Activated effector memory CD4-positive, alpha-beta T cell treated with Interleukin-2 at 50 U/mL for 16 hours (primary cell): ENCODE results near the gene SLC6A6.
"Not testable (repeated sequence)": the region's sequence is repeated elsewhere in the genome, so short reads cannot be mapped to it uniquely, and the experiment has no call there.

Experiments
- DNase-seq: peaks from one replicate; pipeline ENCODE4 v3.0.0-alpha.2; 2020

The SLC6A6 gene

DNA sequence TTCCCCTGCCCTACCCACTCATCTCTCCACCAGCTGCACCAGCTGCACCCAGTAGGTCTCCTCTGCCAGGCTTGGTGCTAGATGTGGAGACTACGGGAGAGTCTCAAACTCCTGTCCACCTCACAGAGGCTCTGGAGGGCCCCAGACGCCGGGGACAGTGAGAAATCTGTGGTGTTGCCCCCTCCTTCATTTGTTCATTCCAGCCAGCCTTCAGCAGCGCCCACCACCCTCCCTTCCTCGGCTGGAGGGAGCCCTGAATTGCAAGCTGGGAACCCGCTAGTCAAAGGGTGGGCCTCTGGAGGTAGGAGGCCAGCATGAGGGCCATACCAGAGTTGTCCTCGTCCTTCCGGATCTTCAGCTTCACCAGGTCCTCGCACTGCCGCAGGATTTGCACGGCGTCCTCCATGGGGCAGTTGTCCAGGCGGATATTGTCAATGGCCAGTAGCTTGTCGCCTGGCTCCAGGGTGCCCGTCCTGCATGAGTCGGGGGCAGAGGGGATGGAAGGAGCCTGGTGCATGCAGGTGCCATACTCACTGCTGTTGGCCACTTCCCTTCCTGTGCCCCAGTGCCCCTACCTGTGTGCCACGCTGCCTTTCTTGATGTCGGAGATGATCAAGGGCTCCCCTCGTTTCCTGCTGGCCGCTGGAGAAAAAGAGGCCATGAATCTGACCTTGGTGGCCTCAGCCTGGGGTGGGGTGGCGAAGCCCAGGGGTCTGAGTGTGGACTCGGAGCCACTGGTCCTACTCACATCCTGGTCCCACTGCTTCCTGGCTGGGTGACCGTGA is 108.6 kb downstream of the SLC6A6 start:
- no peak for DNase-seq

DNA sequence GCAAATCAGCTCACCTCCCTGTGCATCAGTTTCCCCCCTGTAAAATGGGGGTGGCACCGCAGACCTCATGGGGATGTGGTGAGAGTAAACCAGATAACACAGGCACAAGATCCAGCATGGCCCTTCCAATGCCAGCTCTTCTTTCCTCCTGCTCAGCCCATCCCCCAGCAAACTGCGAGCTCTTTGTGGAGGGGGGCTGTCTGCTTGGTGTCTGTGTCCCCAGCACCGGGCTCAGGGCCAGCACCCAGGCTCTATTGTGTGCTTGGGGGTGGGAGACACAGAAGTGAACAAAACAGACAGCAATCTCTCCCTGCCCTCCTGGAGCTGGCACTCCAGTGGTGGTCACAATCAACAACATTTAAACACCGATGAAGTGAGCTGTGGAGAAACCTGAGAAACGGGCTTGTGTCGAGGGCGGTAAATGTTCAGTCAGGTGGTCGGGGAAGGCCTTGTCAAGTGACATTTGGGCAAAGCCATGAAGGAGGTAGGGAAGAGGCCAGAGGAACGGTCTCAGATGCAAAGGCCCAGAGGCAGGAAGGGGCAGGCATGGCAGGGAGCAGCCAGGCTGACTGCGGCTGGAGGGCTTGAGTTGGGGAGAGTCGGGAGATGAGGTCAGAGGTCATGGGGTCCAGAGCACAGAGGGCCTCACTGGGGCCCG is 109.3 kb downstream of the SLC6A6 start:
- DNase-seq = no peak

DNA sequence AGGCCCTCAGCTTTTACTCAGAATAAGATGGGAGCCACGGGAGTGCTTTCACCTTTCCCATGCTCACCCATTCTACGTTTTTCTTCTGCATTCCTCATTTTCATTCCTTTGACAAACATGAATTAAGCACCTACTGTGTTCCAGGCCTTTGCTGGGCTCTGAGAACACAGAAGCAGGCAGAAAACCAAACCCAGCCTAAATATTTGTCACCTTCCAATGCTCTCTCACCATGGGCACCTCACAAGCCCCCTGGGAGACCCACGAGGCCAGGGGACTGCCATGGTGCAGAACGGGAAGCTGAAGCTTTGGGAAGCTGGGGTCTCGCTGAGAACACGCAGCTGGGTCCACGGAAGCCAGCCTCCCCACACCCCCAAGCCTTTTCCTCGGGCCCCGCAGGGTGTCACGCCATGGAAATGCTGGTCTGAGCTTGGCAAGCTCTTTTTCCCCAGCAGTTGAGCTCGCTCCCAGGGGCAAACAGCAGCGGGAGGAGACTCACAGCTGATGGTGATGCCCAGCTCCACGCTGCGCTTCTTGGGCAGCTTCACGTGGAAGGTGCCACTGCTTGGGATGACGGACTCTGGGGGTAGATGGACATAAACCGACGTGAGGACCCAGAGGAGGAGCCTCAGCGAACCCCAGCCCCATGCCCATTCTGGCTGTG is 110.0 kb downstream of the SLC6A6 start:
- no peak for DNase-seq

DNA sequence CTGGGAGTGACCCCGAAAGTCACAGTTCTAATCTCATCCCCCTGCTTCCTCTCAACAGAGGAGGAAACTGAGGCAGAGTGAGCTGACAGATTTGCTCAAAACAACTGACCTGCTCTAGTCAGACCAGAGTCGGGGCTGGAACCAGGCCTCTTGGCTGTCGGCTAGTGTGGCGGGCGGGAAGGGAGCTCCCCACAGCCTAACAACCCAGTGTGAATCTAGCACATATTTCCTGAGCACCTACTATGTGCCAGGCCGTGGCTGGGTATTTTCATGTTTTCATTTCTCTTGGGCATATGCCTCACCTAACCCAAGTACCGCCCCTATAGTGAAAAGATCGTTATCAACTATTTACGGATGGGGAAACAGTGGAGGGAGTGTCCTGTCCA is 110.5 kb downstream of the SLC6A6 start:
- DNase-seq = no peak

DNA sequence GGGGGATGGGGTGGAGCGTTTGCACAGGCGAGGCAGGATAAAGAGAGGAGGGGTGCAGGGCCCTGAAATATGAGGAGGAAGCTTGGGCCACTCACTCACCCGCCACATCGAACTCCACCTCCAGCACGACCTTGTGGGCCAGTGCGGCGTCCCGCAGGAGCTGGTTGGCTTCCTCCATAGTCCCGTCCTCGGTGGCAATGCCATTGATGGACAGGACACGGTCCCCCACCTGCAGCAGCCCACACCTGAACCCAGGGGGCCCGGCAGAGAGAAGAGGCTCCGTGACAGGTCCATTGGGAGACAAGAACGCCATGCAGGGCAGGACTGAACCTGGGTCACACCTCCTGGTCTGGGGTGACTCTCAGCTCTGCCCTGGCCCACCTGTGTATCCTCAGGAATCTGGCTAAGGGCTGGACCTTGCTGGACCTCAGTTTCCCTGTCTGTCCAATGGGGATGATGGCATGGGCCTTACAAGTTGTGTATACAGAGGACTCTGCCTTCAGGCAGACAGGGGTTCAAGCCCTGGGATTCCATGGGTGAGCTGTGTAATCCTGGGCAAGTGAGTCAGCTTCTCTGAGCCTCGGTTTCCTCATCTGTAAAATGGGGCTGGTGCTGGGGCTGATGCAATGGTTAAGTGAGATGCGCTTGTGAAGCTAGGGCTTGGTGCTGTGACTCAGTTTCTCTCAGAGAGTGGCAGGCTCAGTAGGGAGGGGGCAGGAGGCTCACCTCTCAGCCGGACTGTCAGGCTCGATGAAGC is 111.3 kb downstream of the SLC6A6 start:
- DNase-seq = no peak

DNA sequence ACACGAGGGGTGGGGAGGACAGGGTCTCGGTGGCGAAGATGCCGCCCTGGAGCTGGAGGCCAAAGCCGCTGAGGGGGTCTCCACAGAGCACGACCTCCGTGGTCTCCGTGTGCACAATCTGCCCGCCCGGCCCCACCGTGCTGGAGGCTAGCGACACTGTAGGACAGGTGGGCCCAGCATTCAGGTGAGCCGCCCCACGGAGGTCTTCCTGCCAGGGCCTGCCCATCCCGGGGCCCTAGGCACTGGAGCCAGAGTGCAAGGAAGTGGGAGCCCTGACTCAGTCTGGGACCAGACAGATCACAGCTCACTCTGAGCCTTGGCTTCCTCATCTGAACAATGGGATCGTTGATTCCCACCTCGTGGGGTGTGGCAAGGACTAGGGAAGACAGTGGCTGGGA is 111.9 kb downstream of the SLC6A6 start:
- no peak for DNase-seq

DNA sequence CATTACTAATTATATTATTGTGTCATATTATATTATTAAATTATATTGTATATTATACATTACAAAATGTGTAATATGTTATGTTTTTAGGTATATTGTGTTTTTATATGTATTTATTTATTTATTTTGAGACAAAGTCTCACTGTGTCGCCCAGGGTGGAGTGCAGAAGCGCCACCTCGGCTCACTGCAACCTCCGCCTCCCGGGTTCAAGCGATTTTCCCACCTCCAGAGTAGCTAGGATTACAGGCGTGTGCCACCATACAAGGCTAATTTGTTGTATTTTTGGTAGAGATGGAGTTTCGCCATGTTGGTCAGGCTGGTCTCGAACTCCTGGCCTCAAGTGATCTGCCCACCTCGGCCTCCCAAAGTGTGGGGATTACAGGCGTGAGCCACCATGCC is 113.1 kb downstream of the SLC6A6 start:
- DNase-seq = not testable (repeated sequence)

DNA sequence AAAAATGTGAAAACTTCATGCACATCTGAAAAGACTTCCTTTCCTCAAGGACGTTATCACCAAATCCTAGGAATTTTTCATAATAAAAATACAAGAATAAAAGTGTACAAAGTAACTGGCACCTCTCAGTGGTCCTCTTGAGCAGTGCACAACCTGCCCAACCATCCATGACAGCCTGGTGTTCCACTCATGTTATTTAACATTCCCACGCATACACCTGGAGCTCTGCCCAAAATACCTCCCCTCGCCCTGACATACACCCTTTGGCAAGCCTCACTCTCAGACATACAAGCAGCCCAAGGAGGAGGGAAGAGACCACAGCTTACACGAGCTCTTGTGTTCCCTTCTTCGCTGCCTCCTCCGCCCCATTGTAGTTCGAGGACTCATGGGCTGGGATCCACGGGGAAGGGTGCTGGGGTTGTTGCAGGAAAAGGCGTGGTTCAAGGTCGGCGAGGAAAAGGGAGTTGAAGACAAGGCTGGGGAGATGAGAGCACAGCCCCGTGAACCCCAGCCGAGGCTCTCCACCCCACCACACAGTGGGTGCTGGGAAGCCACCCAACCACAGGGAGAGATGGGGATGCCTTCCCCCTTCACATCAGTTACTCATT is 114.4 kb downstream of the SLC6A6 start:
- no peak for DNase-seq

DNA sequence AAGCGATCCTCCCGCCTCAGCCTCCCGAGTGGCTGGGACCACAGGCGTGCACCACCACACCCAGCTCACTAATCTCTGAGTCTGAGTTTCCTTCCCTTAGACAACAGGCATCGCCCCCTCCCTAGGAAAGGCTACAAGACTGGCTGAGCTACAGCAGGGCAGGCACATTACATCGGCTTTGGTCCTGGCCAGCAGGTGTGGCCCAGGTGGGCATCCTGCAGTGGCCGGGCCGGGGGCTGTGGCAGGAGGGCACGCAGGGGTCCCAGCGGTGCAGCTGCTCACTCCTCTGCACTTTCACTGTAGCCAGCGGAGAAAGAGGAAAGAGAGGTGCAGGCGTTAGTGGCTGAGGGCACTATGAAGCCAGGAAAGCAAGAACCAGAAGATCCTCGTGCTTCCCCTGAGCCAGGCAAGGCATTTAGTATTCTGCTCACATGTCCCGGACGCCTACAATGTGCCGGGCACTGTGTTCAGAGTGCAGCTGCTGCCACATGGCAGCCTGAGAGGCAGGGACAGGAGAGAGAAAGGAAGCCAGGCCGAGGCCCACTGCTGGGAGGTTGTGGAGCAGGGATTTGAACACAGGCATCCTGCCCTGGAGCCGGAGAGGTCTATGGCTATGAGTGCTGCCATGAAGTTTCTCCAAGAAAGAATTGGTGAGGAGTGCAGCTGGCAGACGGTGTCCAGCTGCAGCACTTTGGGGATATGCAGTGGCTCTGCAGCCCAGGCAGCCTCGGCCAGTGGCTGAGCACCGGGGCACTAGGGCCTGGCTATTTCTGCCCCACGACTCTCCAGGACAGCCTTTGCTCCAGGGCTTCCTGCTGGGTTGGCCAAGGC is 115.4 kb downstream of the SLC6A6 start:
- DNase-seq = no peak

DNA sequence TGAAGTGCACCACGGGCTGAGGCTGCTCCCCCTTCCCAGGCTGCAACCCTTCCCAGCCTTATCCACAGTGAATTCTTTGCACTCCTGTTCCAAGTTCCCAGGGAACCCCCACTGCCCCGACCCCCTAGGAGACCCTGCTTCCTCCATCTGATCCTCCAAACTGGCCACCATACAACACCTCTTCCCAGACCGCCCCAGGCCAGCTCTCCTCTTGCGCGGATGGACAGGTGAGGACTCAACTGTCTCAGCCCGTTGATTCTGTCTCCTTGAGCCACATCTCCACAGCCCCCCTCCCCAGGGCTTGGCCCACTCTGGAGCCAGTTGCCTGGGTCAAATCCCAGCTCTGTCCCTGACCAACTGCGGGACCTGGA is 116.0 kb downstream of the SLC6A6 start:
- DNase-seq = no peak

DNA sequence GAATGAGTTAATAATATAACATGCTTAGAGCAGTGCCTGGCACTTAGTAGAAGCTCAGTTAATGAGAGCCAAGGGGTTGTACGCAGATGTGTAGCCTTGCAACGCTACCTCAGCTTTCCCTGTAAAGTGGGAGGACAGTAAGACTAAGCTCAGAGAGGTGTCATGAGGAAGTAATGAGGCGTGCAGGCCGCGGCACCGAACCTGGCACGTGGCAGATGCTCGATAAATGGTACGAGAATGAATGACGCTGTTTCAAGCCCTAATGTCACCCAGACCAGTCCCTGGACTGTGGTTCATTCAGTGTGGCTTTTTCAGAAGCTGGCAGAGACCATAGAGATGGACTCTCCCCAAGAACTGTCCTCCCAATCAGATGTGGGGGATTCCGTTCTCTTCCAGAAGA is 116.5 kb downstream of the SLC6A6 start:
- DNase-seq = no peak

DNA sequence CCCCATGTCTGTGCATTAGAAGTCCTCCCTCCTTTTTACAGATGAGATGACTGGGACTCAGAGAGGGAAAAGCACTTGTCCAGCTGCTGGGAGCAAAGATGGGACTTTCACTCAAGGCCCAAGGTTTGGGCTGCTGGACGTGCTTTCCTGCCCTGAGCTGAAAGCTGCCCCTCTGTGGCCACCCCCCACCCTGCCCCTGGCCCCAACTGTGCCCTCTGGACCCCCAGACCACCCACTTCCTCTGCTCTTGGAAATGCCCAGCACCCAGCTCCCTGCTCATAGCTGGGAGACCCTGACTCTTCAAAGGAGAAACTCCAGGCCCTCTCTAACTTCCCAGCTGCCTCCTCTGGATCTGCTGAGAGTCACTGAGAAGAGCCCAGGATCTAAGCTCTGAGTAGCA is 117.0 kb downstream of the SLC6A6 start:
- DNase-seq = no peak

DNA sequence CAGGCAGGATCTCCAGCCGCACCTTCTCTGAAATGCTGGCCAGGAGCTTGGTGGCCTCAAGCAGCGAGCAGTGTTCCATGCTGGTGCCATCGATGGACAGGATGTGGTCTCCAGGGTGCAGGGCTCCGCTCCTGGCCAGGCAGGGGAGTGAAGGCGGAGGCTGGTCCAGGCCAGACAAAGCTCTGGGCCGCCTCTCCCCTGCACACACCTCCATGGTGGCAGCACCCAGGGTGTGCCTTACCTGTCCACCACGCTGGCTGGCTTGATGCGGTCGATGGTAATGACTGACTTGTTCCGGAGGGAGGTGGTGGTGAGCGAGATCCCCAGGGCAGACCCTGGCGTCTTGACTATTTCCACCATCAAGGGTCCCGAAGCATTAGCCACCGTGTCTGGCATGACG is 117.7 kb downstream of the SLC6A6 start:
- DNase-seq = no peak

DNA sequence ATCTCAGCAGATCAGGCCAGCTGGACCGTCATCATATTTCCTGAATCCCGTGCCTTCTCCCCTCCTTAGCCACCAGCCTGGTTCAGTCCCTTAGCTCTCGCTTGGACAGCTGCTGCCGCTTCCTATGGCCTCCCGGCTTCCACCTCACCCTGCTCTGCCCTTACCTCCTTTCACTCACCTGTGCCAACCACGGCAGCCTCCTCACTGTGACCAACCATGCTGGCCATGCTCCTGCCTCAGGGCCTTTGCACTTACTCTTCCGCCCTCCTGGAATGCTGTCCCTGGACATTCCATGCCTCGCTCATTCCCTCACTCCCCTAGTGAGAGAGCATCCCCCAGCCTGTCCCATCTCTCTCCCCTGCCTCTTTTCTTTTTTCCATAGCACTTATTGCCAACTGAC is 118.6 kb downstream of the SLC6A6 start:
- no peak for DNase-seq

DNA sequence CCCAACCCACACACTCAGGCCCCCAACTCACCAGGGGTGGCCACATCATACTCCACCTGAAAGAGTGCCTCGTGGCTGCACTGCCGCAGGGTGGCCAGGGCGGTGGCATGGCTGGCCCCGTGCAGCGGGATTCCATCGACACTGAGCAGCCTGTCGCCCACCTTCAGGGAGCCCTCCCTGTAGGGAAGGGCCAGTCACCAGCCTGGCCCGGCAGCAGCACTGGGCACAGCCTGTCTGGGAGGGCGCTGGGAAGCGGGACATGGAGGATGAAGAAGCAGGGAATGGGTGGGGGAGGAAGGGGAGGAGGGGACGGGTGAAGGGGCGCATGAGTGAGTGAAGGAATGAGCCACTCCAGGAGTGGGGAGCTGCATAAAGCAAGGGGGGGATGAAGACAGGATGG is 119.2 kb downstream of the SLC6A6 start:
- DNase-seq = no peak

DNA sequence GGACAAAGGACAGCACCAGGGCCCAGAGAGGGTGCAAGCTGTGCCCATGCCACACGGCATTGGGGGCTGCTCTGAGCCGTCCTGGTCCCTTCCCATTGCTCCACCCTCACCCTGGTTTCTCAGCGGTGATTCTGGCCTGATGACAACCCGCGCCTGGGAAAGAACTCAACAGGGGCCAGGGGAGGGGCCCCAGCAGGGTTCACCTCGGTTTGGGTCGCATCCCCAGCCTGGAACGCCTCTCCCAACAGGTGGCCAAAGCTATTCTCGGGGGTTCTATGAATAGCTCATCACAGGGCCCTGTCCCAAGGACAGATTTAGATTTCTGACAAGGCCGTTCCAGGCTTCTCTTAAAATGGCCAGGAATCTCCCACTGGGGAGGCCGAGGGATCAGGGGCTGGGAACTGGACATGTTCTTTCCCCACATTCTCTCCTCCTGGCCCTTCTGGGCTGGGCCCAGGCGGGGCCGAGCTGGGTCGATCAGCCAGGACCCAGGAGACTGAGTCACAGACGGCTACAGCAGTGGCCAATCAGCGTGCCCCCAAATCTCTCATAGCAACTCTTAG is 119.8 kb downstream of the SLC6A6 start:
- no peak for DNase-seq

DNA sequence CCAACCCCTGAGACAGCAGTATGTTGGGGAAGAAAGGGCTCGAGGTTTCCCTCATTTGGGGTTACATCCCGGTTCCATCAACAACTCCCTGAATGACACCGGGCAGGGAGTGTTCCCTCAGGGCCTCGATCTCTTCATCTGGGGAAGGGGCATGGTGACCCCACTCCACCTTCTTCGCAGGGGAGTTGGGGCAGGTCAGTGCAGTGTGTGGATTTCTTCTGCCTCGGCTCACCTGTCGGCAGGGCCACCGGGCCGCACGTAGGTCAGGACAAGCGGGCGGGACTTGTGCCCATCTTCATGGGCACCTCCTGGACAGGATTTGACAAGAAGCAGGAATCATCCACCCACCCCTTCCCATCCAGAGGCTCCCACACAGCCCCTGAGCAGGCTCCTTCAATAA is 120.4 kb downstream of the SLC6A6 start:
- DNase-seq = no peak

DNA sequence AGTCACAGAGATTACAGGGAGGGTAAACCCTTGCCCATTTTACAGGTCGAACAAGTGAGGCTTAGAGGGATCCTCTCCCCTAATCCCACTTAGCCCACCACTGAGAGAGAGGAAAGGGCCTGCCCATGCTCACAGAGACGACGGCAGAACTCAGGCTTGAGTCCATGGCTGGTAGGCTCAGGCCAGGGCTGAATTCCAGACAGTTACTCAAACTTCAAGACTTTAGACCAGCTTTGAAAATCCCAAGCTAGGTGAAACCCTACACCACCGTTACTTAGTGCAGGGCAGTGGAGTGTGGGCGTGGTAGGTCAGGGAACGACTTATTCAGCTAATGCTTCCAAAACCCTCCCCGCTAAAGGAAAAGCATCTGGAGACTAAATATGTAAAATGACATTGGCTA is 121.4 kb downstream of the SLC6A6 start:
- no peak for DNase-seq

DNA sequence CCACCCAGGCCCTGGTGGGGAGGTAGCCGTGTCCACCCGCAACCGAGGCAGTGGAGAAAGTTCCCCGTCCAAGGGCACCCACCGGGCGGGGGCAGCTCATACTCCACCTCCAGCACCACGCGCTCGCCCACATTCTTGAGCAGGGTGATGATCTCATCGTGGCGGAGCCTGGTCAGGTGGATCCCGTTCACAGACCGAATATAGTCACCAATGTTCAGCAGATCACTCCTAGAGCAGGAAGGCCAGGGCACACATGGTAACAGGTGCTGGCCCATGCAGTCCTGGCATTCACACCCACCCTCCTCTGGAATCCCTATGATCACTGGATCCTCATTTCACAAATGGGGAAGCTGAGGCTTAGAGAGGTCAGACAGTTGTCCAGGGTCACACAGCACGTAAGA is 121.9 kb downstream of the SLC6A6 start:
- DNase-seq = no peak

DNA sequence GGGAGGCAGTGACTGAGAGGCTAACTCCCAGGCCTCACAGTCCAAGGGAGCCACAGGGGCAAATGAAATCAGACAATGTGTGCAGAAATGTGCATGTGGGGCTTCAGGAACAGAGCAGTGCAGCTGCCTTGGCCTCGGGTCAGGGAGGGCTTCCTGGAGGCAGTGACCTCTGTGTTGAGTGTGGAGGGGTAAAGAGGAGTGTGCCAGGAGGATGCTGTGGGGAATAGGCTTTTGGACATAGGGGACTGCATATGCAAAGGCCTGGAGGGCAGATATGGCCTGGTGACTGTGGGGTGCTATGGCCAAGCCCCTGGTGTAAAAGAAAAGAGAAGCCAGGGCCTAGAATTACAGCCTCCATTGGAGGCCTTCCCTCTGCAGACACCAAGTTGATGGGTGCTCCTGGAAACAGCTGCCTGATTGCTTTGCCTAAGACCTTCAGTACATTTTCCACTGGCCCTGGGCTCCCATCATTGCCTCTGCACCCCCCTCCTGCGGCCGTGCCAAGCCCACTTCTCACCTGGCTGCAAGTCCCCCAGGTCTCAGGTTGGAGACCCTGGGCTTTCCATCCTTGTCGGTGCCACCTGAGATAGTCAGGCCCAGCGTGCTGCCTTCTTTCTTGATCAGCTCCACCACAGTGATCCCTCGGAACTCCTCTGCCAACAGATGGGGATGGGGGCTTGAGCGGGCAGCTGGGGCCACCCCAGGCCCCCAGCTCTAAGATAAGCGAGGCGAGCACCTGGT is 122.7 kb downstream of the SLC6A6 start:
- DNase-seq = no peak
